ENCODE results near the gene BABAM1. TPM values are rescaled to one million over a fixed set of nuclear protein-coding genes. Genes with fewer than 3 reads are reported as not detected.

The BABAM1 gene
- total RNA-seq, 1 donor from 2014 or later, result 83.3 TPM

GRCh38 chr19:17235300-17235970 lies 31.8 kb upstream of the BABAM1 start:
- H3K4me1 Mint-ChIP-seq (ENCODE audit: low read depth), result peaks cover 4% of the 10 kb centered on the region
- TF ChIP-seq, protein P1, sequence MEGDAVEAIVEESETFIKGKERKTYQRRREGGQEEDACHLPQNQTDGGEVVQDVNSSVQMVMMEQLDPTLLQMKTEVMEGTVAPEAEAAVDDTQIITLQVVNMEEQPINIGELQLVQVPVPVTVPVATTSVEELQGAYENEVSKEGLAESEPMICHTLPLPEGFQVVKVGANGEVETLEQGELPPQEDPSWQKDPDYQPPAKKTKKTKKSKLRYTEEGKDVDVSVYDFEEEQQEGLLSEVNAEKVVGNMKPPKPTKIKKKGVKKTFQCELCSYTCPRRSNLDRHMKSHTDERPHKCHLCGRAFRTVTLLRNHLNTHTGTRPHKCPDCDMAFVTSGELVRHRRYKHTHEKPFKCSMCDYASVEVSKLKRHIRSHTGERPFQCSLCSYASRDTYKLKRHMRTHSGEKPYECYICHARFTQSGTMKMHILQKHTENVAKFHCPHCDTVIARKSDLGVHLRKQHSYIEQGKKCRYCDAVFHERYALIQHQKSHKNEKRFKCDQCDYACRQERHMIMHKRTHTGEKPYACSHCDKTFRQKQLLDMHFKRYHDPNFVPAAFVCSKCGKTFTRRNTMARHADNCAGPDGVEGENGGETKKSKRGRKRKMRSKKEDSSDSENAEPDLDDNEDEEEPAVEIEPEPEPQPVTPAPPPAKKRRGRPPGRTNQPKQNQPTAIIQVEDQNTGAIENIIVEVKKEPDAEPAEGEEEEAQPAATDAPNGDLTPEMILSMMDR (IDR thresholded peaks at IDR 0.05), result peak; percentile 80
- no peaks in the 10 kb centered on the region for H3K9me3 Mint-ChIP-seq (ENCODE audit: low read depth)
- H3K4me3 Mint-ChIP-seq (ENCODE audit: unreplicated experiment), result peak overlapping the region; percentile 69
- peak overlapping the region; percentile 65 for H3K27ac Mint-ChIP-seq (ENCODE audit: unreplicated experiment)
- H3K36me3 Mint-ChIP-seq (ENCODE audit: low read depth), result peaks cover 8% of the 10 kb centered on the region
- no peak for DNase-seq (ENCODE audit: low spot score)
- H3K27me3 Mint-ChIP-seq (ENCODE audit: low read depth), result no peaks in the 10 kb centered on the region

DNA sequence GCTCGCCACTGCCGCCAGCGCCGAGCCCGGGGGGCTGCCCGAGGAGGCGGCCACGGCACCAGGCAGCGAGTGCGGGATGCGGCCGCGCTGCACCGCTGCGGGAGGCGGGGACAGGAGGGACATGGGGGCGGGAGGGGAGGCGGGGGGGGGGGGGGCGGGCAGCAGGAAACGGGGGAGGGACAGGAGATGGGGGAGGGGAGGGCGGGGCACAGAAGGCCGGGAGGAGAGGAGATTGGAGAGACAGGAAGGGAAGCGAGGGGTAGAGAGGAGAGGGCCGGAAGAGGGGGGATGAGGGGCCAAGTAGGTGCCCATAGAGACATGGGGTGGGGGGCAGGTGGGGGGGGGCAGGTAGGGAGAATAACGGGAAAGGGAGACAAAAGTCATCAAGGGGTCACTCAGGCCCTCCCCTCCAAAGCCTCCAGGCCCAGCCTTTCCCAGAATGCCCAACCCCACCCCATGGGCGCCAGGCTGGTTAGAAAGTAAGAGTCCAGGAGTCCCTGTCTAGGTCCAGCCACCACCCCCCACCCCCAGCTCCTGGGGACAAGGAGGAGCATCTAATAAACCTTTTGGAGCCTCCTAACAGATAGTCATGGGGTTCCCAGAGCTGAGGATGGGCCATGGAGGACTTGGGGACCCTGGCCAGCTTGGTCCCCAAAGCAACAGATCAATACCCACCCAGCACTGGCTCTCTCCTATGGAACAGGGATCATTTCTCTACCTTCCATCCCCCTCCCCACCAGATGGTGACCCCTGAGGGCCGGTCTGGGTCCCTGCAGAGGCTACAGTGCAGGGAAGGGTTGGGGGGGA lies 31.1 kb upstream of the BABAM1 start:
- Mint-ChIP-seq H3K27me3 (ENCODE audit: low read depth) (no peaks in the 10 kb centered on the region), H3K4me3 (ENCODE audit: unreplicated experiment) (peak overlapping the region; percentile 44), H3K36me3 (ENCODE audit: low read depth) (peaks cover 8% of the 10 kb centered on the region), H3K4me1 (ENCODE audit: low read depth) (peaks cover 7% of the 10 kb centered on the region), H3K9me3 (ENCODE audit: low read depth) (no peaks in the 10 kb centered on the region), H3K27ac (ENCODE audit: unreplicated experiment) (no peak overlapping the region)
- no peak for DNase-seq (ENCODE audit: low spot score)
- TF ChIP-seq, protein P1 (IDR thresholded peaks at IDR 0.05), result no peak

DNA sequence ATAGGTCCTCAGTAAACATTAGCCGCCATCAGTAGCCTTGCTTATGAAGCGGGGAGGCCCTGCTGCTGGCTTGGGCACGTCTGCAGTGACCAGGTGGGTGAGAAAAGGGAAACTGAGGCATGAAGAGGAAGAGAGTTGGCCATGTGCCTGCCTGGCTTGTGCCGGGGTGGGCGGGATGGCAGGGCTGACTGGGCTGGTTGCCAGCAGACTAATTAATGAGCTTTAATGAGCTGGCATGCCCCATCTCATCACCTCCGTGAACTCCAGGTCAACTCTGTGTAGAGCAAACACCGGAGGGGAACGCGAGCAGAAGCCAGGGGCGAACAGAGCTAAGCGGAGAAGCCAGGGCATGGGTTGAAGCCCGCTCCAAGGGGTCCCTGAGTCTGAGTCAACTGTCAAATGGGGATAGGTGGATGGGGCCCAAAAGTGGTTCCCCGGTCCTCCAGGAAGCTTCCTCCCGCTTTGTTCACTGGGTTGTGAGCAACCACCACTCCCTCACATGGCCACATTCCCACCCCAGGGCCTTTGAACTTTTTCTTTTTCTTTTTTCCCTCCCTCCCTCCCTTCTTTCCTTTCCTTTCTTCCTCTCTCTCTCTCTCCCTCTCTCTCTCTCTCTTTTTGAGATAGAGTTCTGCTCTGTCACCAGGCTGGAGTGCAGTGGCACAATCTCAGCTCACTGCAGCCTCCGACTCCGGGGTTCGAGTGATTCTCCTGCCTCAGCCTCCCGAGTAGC lies 30.3 kb upstream of the BABAM1 start:
- Mint-ChIP-seq H3K4me1 (ENCODE audit: low read depth) (peaks cover 15% of the 10 kb centered on the region), H3K27ac (ENCODE audit: unreplicated experiment) (no peak overlapping the region), H3K36me3 (ENCODE audit: low read depth) (peaks cover 6% of the 10 kb centered on the region), H3K27me3 (ENCODE audit: low read depth) (no peaks in the 10 kb centered on the region), H3K4me3 (ENCODE audit: unreplicated experiment) (no peak overlapping the region), H3K9me3 (ENCODE audit: low read depth) (no peaks in the 10 kb centered on the region)
- TF ChIP-seq, protein P1 (IDR thresholded peaks at IDR 0.05), result no peak
- DNase-seq (ENCODE audit: low spot score), result no peak

DNA sequence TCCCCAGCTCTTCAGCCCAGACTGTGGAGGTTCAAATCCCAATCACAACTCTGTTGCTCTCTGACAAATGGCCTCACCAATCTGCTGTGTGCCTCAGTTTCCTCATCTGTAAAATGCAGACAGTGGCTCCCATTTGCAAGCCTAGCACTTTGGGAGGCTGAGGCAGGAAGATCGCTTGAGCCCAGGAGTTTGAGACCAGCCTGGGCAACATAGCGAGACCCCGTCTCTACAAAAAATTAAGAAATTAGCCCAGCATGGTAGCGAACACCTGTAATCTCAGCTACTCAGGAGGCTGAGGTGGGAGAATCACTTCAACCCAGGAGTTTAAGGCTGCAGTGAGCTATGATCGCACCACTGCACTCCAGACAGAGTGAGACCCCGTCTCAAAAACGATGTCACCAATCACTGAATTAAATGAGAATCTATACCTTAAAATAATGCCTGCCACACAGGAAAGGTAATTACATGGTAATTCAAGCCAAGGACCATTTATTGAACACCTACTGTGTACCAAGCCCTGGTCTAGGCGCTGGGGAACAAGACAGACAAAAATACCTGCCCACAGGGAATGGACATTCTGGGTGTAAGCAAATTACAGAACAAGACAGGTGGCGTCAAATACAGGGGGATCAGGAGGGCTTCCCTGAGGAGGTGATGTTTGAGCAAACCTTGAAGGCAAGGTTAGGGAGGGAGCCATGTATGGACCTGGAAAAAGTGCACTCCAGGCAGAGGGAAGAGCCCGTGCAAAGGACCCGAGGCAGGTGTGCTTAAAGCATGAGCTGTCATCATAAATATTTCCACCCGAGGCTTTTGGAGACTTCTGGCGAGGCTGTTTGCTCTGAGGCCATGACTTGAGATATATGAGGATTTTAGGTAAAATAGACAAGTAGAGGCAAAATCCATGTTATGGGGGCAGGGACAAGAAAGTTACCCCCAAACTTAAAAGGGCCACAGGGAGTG lies 29.2 kb upstream of the BABAM1 start:
- Mint-ChIP-seq H3K4me1 (ENCODE audit: low read depth) (peaks cover 23% of the 10 kb centered on the region), H3K9me3 (ENCODE audit: low read depth) (no peaks in the 10 kb centered on the region), H3K36me3 (ENCODE audit: low read depth) (peaks cover 4% of the 10 kb centered on the region), H3K27ac (ENCODE audit: unreplicated experiment) (no peak overlapping the region), H3K4me3 (ENCODE audit: unreplicated experiment) (no peak overlapping the region), H3K27me3 (ENCODE audit: low read depth) (no peaks in the 10 kb centered on the region)
- TF ChIP-seq, protein P1 (IDR thresholded peaks at IDR 0.05), result no peak
- no peak for DNase-seq (ENCODE audit: low spot score)

All from chondrocyte (in vitro differentiated cells).